Hepatic stellate cell (primary cell): ENCODE measurements around the gene ZNF500.

Experiments used
- DNase-seq: peaks from one replicate; pipeline ENCODE4 v3.0.0; 2011; ENCODE audit warnings: low spot score

ZNF500 gene

GRCh38 chr16:4704491-4704890, 62.5 kb downstream of the ZNF500 start:
- no peak for DNase-seq

- DNase-seq, result no peak
Observed at GRCh38 chr16:4703906-4704305, 63.1 kb downstream of the ZNF500 start.

DNA sequence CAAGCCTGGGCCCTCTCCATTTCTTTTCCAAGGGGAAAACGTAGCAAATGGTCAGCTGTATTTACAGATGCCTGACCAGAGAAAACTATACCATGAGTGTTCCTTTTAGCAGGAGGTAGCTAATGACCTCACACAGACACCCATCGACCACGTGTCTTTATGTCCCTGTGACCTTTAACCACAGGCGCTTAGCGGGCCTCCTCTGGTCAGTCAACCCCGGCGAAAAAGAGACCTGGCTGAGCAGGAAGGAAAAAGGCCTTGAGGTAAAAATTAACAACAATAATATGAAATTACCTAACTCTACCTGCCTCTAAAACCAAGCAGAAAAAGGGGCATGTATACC, 64.5 kb downstream of the ZNF500 start:
- no peak for DNase-seq

DNA sequence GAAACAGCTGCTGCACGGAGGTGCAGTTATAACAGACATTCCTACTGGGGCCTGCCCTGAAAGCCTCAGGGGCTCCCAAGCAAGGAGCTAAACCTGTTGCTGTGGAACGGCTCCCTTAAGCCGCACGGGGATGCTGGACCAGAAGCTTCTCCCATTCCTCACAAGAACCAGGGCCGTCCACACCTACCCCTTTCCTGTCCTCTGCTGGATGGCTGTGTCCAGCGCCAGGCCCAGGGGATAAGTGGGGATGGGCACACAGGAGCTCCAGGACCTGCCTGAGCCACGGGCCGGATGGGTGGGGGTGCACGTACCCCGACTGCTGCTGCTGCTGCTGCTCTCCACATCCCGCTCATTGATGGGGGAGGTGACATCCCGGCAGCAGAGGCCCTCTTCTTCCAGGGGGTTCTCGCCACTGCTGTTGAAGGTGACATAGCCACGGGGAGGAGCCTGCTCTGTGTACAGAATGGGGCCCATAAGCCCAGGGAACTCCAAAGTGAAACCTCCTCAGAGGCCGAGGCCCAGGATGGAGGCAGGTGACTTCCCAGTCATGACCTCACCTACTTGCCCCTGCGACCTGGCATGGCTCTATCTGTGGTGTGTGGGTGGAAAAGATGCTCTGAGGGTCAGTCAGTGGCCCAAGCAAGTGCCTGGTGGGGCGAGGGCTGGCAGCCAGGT, 65.0 kb downstream of the ZNF500 start:
- DNase-seq, result no peak

- no peak for DNase-seq
Observed at GRCh38 chr16:4700997-4701743, 65.8 kb downstream of the ZNF500 start.

- DNase-seq, result no peak
Observed at GRCh38 chr16:4700380-4700996, 66.5 kb downstream of the ZNF500 start.

- no peak for DNase-seq
Observed at GRCh38 chr16:4699046-4699556, 67.9 kb downstream of the ZNF500 start.

GRCh38 chr16:4698321-4699045, 68.5 kb downstream of the ZNF500 start:
- DNase-seq, result no peak
